Measurements from ENCODE around the gene VANGL2. TPM values are rescaled to one million over a fixed set of nuclear protein-coding genes. Genes with fewer than 3 reads are reported as not detected.

VANGL2 gene
- polyA plus RNA-seq (ENCODE audit: insufficient read length in 4 of 4): 10 to 100 TPM; 29.2 to 43.9 (median 34.9) TPM

DNA sequence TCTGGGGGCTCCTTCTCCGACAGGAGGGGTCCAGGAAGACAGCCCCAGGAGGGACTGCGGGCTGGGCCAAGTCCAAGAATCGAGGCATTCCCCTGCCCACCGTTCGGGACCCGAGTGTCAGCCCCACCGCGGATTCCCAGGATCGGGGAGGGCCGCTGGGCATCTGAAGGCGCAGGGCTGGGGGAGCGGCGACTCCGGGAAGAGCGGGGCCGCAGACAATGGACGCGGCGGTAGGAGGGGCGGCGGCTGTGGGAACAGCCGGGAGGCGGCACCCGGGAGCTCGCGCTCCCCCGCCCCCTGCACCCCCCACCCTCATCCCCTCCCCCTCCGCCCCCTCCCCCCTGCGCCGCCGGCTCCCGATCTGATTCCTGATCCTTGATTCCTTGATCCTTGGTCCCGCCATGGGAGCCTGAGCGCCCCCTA lies at the start of gene VANGL2:
Gene VANGL2 (plus strand): TSS at position 342 of the 423 bp plus-strand sequence. CDS start 15,274 bp downstream, outside the sequence.
- DNase-seq (ENCODE audit: low read depth in 4 of 4, low spot score in 2 of 4): peak in 3 of 4 donors; percentile 72 to 81 (median 76)

DNA sequence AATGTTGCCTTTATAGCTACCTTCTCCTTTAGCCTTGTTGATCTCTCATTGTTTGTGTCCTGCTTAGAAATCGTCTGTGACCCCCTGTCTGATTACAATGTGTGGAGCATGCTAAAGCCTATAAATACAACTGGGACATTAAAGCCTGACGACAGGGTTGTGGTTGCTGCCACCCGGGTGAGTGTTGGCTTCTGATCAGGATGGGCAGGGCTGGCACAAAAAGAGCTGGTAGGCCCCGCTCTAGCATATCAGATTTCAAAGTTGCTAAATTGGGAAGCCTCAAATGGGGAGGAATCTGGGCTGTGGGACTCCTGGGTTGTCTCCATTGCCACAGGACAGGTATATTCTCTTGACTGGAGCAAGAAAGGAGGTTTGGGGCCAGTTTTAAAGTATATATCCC lies 48.7 kb upstream of the VANGL2 start:
- DNase-seq (ENCODE audit: low read depth in 4 of 4, low spot score in 2 of 4): no peak

DNA sequence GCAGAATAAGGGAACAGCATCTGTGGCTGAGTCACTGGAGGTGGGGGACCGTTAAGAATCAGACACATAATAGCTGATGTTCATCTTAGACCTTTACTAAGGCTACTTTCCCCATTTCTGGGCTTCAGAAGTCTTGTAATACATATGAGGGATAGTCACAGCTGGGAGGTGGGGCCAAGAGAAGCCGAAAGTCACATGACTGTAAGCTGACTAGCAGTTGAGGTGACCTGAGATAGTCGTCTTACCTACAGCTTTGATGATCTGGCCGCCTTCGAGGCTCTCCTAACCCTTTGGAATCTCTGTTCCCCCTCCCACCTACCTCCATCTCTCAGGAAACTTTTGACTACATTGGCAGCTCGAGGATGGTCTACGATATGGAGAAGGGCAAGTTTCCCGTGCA lies 47.8 kb upstream of the VANGL2 start:
- DNase-seq (ENCODE audit: low read depth in 4 of 4, low spot score in 2 of 4): no peak

DNA sequence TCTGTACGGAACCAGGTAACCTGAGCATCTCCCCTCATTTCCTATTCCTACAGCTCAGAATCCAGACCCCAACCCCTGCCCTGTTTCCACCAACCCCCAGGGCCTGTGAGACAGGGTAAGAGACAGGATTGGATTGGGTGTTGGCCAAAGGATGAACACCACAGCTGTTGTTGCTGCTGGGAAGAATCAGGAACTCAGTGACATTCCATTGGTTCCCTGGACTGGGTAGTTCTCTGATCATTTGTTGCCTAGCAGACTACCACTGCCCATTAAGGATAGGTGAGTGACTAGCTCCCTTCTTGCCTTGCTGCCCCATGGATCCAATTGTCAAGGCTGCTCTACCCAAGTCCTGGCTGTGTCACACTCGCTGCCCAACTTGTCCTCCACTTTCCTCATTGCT lies 47.1 kb upstream of the VANGL2 start:
- DNase-seq (ENCODE audit: low read depth in 4 of 4, low spot score in 2 of 4): no peak

DNA sequence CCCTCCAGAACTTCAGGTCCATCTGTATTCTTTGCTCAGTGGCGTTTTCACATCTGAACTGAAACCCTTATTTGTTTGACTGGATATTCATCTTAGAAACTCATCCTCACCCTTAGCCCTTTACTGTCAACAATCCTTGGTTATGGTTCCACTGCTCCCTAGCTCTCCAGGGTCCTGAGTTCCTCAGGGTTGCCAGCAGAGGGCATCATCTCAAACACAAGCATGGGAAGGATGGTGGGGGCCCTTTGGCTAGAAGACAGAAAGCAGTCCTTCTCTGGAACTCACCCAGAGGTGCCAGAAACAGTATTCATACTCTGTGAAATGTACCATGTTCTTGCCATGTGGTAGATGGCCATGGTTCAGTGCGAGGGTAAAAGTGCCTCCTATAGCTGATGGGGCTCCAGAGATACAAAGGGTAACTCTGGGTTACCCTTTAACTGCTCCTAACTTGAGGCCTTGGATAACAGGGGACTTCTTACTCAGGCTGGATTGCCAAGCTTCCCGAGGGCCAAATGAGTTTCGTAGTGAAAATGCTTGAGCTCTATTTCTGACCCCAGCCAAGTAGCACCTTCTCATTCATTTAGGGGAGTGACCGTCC lies 45.9 kb upstream of the VANGL2 start:
- no peak for DNase-seq (ENCODE audit: low read depth in 4 of 4, low spot score in 2 of 4)

DNA sequence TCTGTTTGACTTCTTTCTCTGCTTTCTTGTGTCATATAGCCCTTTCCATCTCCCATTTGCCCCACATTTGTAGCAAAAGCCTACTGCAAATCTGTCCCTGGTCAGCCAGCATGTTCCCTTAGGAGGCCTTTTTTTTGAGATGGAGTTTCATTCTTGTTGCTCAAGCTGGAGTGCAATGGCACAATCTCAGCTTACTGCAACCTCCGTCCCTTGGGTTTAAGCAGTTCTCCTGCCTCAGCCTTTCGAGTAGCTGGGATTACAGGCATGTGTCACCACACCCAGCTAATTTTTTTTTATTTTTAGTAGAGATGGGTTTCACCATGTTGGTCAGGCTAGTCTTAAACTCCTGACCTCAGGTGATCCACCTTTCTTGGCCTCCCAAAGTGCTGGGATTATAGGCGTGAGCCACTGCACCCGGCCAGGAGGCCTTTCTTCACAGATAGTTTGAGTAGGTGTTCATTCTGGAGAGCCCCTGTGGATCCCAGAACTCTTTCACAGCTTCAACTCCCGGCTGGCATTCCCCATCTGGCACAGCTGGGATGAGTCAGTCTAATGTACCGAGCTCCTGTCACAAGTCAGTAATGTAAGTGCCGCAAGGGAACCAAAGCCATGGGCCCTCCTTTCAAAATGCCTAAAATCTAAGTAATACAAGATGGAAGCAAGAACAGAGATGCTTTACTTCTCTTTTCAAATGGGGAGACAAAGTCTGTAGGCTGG lies 42.9 kb upstream of the VANGL2 start:
- DNase-seq (ENCODE audit: low read depth in 4 of 4, low spot score in 2 of 4): no peak

DNA sequence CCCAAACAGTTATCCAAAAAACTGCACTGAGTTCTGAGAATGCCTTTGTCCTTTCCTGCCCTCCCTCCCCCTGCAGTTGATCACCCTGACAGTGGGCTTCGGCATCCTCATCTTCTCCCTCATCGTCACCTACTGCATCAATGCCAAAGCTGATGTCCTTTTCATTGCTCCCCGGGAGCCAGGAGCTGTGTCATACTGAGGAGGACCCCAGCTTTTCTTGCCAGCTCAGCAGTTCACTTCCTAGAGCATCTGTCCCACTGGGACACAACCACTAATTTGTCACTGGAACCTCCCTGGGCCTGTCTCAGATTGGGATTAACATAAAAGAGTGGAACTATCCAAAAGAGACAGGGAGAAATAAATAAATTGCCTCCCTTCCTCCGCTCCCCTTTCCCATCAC lies 42.3 kb upstream of the VANGL2 start:
- DNase-seq (ENCODE audit: low read depth in 4 of 4, low spot score in 2 of 4): no peak

DNA sequence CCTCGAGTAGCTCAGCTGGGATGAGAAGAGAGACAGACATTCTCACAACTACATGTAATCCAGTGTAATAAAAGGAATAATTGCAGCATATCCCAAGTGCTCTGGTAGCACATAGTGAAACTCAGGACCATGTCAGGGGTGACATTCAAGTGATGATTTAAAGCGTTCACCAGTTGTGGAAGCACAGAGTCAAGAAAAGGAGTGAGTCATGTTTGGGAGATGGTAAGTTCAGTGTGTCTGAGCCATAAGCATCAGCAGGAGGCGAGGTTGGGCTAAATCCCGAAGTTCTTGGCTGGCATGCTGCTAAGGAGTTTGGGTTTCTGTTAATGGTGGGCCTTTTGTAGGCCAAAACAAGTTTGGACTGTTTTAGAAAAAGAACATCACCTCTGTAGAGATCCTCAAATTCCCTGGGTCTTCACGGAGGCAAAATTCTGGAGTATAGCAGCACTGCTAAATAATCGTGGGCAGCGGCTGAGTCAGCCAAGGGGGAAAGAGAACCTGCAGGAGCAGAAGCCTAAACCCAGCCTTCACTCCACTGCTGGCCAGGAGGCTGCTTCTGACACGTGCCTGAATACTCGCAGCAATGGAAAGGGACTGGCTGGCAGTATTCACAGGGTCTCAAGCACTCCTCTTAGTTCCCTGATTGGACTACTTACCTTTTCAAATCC lies 40.7 kb upstream of the VANGL2 start:
- no peak for DNase-seq (ENCODE audit: low read depth in 4 of 4, low spot score in 2 of 4)

DNA sequence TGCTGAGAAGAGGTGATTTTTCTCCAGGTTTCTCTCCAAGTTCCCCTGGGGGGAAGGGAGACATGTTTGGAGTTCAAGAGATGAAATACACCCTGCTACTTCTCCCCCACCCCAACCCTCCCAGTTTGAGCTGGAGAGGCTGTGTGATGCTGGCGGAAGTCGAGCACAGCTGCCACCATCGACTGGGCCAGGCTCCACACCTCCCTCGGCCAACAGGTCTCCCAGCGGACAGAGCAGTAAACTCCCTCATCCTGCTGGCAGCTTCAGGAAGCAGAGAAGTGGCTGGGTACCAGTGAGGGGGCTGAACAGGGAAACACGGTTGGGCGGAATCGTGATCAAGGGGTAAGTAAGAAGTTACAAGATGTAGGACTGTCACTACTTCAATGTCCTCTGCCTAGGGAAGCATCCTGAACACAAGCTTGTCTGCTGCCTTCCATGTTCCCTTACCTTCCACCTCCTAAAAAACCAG lies 40.1 kb upstream of the VANGL2 start:
- no peak for DNase-seq (ENCODE audit: low read depth in 4 of 4, low spot score in 2 of 4)

DNA sequence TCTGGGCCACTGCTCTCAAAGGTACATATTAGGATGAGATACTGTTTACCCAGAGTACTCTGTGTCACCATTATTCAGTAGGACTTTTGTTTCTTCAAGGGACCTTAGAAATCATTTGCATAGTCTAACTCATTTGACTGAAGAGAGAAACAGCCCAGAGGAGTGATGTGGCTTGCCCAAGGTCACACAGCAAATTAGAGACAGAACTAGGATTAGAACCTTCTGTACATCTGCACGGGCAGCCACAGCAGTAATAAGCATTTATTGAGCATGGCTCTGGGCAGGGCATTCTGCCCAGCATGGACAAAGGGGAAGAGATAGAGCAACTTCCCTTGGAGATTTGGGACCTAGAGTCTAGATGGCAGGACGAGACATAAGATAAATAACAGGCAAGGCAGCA lies 39.2 kb upstream of the VANGL2 start:
- DNase-seq (ENCODE audit: low read depth in 4 of 4, low spot score in 2 of 4): no peak

DNA sequence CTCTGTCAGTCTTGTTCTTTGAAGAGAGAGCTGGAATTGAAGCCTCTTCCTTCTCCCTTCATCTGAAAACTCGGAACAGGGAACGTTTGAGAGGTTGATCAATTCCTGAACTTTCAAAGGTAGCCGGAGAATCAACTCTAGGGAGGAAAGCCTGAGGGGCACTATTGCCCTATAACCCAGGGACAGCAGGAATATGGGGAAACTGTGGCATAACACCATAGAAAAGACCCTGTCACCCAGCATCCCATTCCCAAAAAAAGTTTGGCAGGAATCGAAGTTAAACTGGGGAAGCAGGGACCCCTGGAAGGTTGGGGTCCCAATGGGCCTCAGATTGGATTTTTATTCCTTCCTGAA lies 38.6 kb upstream of the VANGL2 start:
- DNase-seq (ENCODE audit: low read depth in 4 of 4, low spot score in 2 of 4): no peak

DNA sequence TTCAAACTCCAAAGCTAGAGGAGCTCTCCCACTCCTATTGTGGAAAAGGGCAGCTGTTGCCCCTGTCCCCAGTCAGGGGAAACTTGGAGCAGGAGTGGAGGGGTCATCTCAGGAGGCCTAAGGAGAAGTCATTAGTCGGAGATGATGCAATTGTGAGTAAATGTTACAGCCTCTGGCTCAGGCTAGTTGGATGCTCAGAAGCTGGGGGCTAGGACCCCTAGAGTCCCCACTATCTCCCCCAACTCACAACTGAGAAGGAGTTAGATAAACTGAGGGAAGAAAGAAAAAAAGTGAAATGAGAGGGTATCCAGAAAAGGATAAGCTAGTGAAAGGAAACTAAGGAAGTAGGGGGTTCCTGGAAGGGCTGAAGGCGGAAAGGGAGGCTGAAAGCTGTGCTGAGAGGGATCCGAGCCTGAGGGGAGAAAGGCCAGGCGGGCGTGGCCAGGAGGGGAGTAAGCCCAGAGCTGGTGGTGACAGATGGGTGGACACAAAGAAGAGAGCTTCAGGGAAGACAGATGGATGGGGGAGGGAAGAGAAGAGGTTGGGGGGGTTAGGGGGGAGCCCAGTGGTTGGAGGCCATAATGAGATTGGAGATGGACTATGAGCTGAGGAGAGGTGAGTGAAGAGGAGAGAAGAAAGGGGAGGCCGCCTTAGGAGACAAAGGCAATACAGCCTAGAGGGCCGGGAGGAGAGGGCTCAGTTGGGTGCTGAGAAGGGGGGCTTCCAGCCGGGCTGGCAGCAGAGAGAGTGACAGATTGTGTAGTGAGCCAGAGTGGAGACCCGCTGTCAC lies 38.0 kb upstream of the VANGL2 start:
- no peak for DNase-seq (ENCODE audit: low read depth in 4 of 4, low spot score in 2 of 4)

DNA sequence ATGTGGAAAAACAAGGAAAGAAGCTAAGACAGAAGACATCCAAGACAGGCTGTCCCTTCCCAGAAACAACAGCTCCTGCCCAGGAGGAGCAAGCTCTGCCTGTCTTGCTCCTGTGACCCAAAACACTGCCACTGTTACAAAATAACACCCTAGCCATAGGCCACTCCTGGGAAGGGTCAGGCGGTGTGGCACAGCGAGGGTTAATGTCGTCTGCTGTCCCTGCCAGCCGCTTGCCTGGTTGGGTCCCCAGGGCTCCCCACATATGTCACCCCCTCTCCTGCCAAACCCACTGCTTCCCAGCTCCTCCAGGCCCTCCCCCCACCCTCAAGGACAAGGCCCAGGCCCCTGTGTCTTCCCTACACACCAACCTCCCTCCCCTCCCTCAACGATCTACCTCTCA lies 37.4 kb upstream of the VANGL2 start:
- no peak for DNase-seq (ENCODE audit: low read depth in 4 of 4, low spot score in 2 of 4)

DNA sequence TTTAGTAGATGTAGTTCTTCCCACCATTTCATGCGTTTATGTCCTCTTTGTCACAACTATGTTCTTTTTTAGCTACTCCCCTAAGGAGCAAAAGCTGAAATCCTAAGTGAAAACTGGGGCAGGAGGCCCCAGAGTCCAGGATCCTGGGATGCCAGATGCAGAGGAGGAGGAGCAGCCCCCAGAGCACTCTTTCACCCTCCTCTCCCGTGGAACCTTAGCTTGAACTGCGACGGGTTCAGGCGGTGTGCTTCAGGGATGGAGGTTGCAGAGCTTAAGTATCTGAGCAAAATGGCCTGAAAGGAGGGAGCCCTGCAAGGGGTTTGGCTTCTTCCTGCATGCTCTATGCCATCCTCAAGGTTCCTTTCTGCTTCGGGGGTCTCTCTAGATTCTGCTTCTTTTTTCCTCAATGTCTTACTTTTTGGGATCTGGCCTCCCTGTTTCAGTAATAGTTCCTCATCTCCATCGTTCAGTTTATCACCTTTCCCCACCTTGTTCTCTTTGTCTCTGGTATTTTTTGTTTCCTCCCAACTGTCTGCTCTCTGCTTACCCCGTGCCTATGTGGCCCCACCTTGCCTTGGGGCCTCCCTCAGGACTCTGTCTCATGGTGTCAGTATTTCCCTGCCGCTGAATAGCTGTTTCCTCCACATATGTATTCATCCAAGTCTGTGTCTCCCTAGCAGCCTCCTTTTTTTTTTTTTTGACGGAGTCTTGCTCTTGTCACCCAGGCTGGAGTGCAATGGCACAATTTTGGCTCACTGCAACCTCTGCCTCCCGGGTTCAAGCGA lies 36.2 kb upstream of the VANGL2 start:
- DNase-seq (ENCODE audit: low read depth in 4 of 4, low spot score in 2 of 4): no peak

DNA sequence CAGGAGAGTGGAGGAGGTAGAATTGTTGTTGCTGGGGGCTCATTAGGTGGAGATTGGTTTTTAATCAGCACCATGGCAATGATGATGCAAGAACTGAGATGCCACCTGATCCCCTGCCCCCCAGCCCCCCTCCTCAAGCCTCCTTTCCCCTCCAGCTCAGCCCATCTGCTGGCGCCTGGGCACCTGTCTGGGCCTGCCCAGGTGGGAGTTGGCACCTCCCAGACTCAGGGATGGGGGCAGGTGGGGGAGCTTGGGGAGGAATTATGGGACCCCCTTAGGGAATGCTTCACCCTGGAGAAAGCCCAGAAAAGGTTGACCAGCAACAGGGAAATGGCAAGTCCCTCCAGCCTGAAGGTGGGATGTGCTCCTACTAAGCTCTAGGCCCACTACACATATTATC lies 35.0 kb upstream of the VANGL2 start:
- no peak for DNase-seq (ENCODE audit: low read depth in 4 of 4, low spot score in 2 of 4)

DNA sequence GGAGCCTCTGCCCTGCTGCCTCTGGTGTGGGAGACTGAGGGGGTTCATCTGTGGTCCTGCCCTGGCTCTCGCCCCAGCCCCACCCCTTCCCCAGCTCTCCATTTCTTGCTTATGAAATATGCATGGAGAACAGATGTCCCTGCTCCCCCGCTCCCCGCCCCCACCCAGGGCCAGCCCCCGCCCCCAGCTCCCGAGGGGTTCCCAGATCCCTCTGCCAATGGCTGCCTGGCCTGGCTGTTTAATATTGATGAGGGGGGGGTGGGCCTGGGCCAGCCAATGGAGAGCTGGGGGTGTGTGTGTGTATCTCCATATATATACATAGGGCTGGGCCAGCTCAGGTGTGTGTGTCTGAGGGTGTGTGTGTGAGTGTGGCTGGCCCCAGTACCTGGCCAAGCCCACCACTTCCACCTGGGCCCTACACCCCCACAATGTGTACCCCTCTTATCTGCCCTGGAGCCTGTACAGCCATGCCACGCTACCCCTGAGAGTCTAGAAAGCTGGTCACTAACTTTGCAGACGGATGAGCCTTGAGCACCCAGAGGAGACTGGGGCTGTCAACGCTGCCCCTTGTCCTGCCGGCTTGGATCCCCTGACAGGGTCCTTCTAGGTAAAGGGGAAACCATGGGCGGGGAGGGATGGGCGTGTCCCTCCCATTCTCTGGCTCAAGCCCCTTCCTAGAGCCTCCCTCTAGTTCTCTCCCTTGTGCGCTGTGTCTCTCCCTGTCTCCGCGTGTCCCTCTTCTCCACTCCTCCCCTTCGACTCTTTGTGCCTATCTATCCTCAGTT lies 33.4 kb upstream of the VANGL2 start, which contains the start of gene NHLH1:
Gene NHLH1 (plus strand): TSS at position 341 of the 785 bp plus-strand sequence. CDS start 3,661 bp downstream, outside the sequence.
- DNase-seq (ENCODE audit: low read depth in 4 of 4, low spot score in 2 of 4): no peak

DNA sequence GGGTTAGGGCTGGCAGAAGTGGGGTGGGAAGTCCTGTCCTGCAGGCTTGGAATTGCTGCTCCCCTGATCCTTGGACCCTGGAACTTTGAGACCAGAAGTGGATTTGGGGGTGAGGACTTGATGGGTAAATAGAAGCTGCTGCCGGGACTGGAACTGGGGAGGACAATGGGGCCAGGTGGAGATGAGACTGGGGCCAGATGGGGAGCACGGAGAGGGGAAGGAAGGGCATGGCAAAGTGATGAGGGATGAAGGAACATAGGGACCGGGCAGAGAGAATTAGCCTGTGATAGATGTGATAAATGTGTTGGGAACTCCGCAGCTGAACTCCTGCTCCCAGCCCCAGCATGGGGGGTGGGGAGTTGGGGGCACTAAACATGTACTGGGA lies 32.9 kb upstream of the VANGL2 start:
- no peak for DNase-seq (ENCODE audit: low read depth in 4 of 4, low spot score in 2 of 4)

DNA sequence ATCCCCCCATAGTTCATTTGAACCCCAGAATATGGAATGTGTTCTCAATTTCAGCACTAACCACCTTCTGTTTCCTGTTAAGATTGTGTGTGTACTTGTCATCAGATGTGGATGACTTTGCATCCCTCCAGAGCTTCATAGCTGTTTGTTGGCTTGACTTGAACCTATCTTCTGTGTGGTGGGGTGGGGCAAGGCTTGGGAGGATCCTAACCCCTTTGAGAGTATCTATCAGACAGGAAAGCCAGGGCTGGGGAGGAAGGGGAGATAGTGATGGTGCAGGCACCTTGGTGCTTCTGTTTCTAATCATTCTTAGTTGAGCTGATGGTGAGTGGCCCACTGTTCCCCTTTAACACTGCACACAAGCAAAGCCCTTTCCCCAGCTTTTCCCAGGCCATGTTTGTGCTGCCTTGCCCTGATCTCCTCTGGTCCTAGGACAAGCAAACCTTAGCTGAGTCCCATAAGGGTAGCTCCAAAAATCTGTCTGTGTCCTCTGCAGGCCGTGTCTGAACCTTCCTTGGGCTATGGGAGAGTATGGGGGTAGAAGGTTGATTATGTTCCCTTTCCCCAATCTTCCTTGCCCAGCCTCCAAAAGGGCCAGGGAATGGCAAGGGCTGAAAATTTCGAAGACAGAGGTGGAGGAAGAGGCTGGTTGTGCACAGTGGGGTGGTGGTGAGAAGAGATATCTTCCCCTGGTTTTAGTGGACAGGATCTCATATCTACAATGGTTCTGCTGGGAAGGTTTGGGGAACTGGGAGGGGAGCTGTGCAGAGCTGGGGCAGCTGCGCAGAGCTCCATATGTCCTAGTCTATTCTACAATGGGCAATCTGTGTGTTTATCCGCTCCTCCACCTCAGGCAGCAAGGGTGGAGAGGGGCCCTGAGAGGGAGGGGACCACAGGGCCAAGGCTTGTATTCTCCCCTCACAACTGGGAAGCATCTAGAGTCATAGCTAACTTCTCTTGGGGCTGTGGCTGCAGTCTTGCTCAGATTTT lies 32.1 kb upstream of the VANGL2 start:
- DNase-seq (ENCODE audit: low read depth in 4 of 4, low spot score in 2 of 4): no peak
